HEK293 (cell line): ENCODE results near the gene ALPG.

Source experiments
- CTCF ChIA-PET: fragments of 350-600 bp; formaldehyde crosslinking; extraction: SDS; loops from one replicate; lab custom pipeline; 2021; ENCODE audit warnings: antibody characterized with exemption; lab: Yijun Ruan, JAX
- POLR2A ChIA-PET: fragments of 300-600 bp; formaldehyde crosslinking; extraction: SDS; loops from one replicate; lab custom pipeline; 2020; ENCODE audit warnings: antibody characterized with exemption, inconsistent platforms; lab: Yijun Ruan, JAX
- H3K27ac ChIP-seq: fragments of 200-500 bp; sonication (Bioruptor generic); 2 replicates; pipeline ENCODE4 v1.5.1; 2014; ENCODE audit warnings: low read depth, low read length, control low read depth, inconsistent platforms; ENCODE audit errors: extremely low read depth
- H3K36me3 ChIP-seq, 2 experiments: fragments of 200-500 bp in 1 of 2; sonication (Bioruptor generic) in 1 of 2; 1 replicate in 1 of 2; 2 replicates in 1 of 2; pipeline ENCODE4 v1.5.1; 2014 to 2017; ENCODE audit warnings: inconsistent platforms in 2 of 2, low read length in 2 of 2; ENCODE audit not compliant: control insufficient read depth in 2 of 2, insufficient read depth in 1 of 2
- H3K4me1 ChIP-seq: fragments of 200-500 bp; sonication (Bioruptor generic); 2 replicates; pipeline ENCODE4 v1.5.1; 2014; ENCODE audit warnings: mild to moderate bottlenecking, low read length, inconsistent platforms; ENCODE audit not compliant: control insufficient read depth, insufficient read depth
- H3K4me3 ChIP-seq: 2 replicates; pipeline ENCODE4 v1.5.1; 2011; ENCODE audit warnings: low read depth, mild to moderate bottlenecking, control low read depth, low read length, moderate library complexity
- H3K9me3 ChIP-seq: fragments of 200-500 bp; sonication (Bioruptor generic); 2 replicates; pipeline ENCODE4 v1.5.1; 2014; ENCODE audit warnings: low read depth, low read length, inconsistent platforms; ENCODE audit not compliant: control insufficient read depth, insufficient read depth
- EGR2 ChIP-seq: fragments of 450-650 bp; formaldehyde crosslinking; IDR thresholded peaks from 2 replicates; pipeline ENCODE4 v1.5.1; 2016; ENCODE audit warnings: low read depth, missing biosample characterization, missing genetic modification characterization
- KLF16 ChIP-seq: fragments of 450-650 bp; formaldehyde crosslinking; IDR thresholded peaks from 2 replicates; pipeline ENCODE4 v1.5.1; 2017; ENCODE audit warnings: missing biosample characterization, missing genetic modification characterization
- OSR2 ChIP-seq: fragments of 450-650 bp; formaldehyde crosslinking; IDR thresholded peaks from 2 replicates; pipeline ENCODE4 v1.5.1; 2016; ENCODE audit warnings: missing biosample characterization, missing genetic modification characterization
- PRDM4 ChIP-seq: fragments of 450-650 bp; formaldehyde crosslinking; IDR thresholded peaks from 2 replicates; pipeline ENCODE4 v1.5.1; 2017; ENCODE audit warnings: missing biosample characterization, missing genetic modification characterization
- REST ChIP-seq: fragments of 450-650 bp; formaldehyde crosslinking; IDR thresholded peaks from 2 replicates; pipeline ENCODE4 v1.5.1; 2016; ENCODE audit warnings: missing biosample characterization, missing genetic modification characterization
- WT1 ChIP-seq: fragments of 450-650 bp; formaldehyde crosslinking; IDR thresholded peaks from 2 replicates; pipeline ENCODE4 v1.5.1; 2016; ENCODE audit warnings: missing biosample characterization, missing genetic modification characterization
- ZBTB26 ChIP-seq: fragments of 450-650 bp; formaldehyde crosslinking; optimal IDR thresholded peaks from 2 replicates; pipeline ENCODE3; 2016; ENCODE audit warnings: missing biosample characterization, mild to moderate bottlenecking, missing genetic modification characterization
- ZBTB48 ChIP-seq: fragments of 450-650 bp; formaldehyde crosslinking; IDR thresholded peaks from 2 replicates; pipeline ENCODE4 v1.5.1; 2016; ENCODE audit warnings: missing biosample characterization, missing genetic modification characterization
- ZFHX2 ChIP-seq: fragments of 450-650 bp; formaldehyde crosslinking; conservative IDR thresholded peaks from 2 replicates; pipeline ENCODE4 v1.5.1; 2016; ENCODE audit warnings: missing biosample characterization, missing genetic modification characterization
- ZNF416 ChIP-seq: fragments of 450-650 bp; formaldehyde crosslinking; IDR thresholded peaks from 2 replicates; pipeline ENCODE4 v1.5.1; 2016; ENCODE audit warnings: missing biosample characterization, missing genetic modification characterization
- ZNF518A ChIP-seq: fragments of 450-650 bp; formaldehyde crosslinking; conservative IDR thresholded peaks from 2 replicates; pipeline ENCODE4 v1.5.1; 2016; ENCODE audit warnings: low read depth, missing biosample characterization, missing genetic modification characterization
- ZNF704 ChIP-seq: fragments of 450-650 bp; formaldehyde crosslinking; IDR thresholded peaks from 2 replicates; pipeline ENCODE4 v1.5.1; 2016; ENCODE audit warnings: missing biosample characterization, missing genetic modification characterization

ALPG gene

GRCh38 chr2:232456296-232457120, 49.9 kb downstream of the ALPG start:
- no peak overlapping the region for H3K4me3 ChIP-seq
- no peak overlapping the region for H3K27ac ChIP-seq
- CTCF ChIA-PET: no interaction called here
- H3K9me3 ChIP-seq: no peaks in the 10 kb centered on the region
- 0 out of 2 replicates have a peak, but pooled peaks have one; percentile 10 for TF ChIP-seq REST (tag by site-specific recombination)
- TF ChIP-seq KLF16 (tag by site-specific recombination): no peak
- no peak for TF ChIP-seq EGR2 (tag by site-specific recombination)
- no peaks in the 10 kb centered on the region for H3K36me3 ChIP-seq
- no peaks in the 10 kb centered on the region for H3K4me1 ChIP-seq
- POLR2A ChIA-PET: no interaction called here

GRCh38 chr2:232457121-232458011, 50.7 kb downstream of the ALPG start:
- ChIA-PET POLR2A (no interaction called here), CTCF (interaction anchor here (0.6 to 1.1 kb wide), 4 partner anchors 13 to 440 kb away, joined by 3 to 5 read pairs (median 4); no protein-coding TSS in a partner anchor)
- no peak for TF ChIP-seq ZNF518A (tag by site-specific recombination)
- TF ChIP-seq ZBTB48 (tag by site-specific recombination): no peak
- no peak for TF ChIP-seq ZNF416
- TF ChIP-seq OSR2 (tag by site-specific recombination): no peak
- peak; percentile 77 for TF ChIP-seq EGR2 (tag by site-specific recombination)
- TF ChIP-seq ZFHX2 (tag by site-specific recombination): peak; percentile 75
- no peak for TF ChIP-seq ZBTB26 (tag by site-specific recombination)
- no peak for TF ChIP-seq ZNF704 (tag by site-specific recombination)
- TF ChIP-seq PRDM4: no peak
- no peak for TF ChIP-seq WT1 (tag by site-specific recombination)

More at GRCh38 chr2:232457121-232458011, 50.7 kb downstream of the ALPG start:
- H3K36me3 ChIP-seq: no peaks in the 10 kb centered on the region
- H3K27ac ChIP-seq: no peak overlapping the region
- H3K9me3 ChIP-seq: no peaks in the 10 kb centered on the region
- no peak overlapping the region for H3K4me3 ChIP-seq
- H3K4me1 ChIP-seq: no peaks in the 10 kb centered on the region
